Spinal cord (tissue), 10 donors: ENCODE measurements around the gene VWA1. TPM values are rescaled to one million over a fixed set of nuclear protein-coding genes. Genes with fewer than 3 reads are reported as not detected.
"Not testable (repeated sequence)": the region's sequence is repeated elsewhere in the genome, so short reads cannot be mapped to it uniquely, and the experiment has no call there.

Experiments used
- DNase-seq, 6 donors: peaks; one replicate each; pipeline versions ENCODE4 v3.0.0 to v3.0.0-alpha.2; 2013 to 2015; ENCODE audit warnings: low spot score in 6 of 6, low read depth in 4 of 6
- H3K27ac ChIP-seq: one replicate; pipeline ENCODE4 v1.5.1; 2013; ENCODE audit warnings: low read depth, low read length, control low read depth
- H3K27me3 ChIP-seq: one replicate; pipeline ENCODE4 v1.6.1; 2013; ENCODE audit warnings: low read length; ENCODE audit not compliant: control insufficient read depth, insufficient read depth
- H3K36me3 ChIP-seq: one replicate; pipeline ENCODE4 v1.6.1; 2013; ENCODE audit warnings: low read length; ENCODE audit not compliant: control insufficient read depth, insufficient read depth
- H3K4me1 ChIP-seq: one replicate; pipeline ENCODE4 v1.6.1; 2013; ENCODE audit warnings: low read length; ENCODE audit not compliant: control insufficient read depth, insufficient read depth
- H3K4me3 ChIP-seq: one replicate; pipeline ENCODE4 v1.5.1; 2013; ENCODE audit warnings: low read depth, low read length, control low read depth
- H3K9me3 ChIP-seq: one replicate; pipeline ENCODE4 v1.6.1; 2013; ENCODE audit warnings: low read length; ENCODE audit not compliant: control insufficient read depth, insufficient read depth
- WGBS: methylation state at CpG from one replicate; pipeline ENCODE4 v1.1.5; 2013; ENCODE audit warnings: missing lambda C conversion rate; ENCODE audit not compliant: insufficient coverage; 5-methylcytosine and 5-hydroxymethylcytosine counted together
- polyA plus RNA-seq, 2 donors: library from polyadenylated mRNA; unstranded; fragments of 120-200 nt; gene quantifications; one replicate each; pipeline ENCODE4 v1.2.1, GENCODE V29; 2013; ENCODE audit not compliant: insufficient read length in 2 of 2
- total RNA-seq, 2 donors: library from RNA; depleted of rRNA in 1 of 2; stranded (reverse); fragments of 120-200 nt in 1 of 2; fragments of >200 nt in 1 of 2; gene quantifications; one replicate each; pipeline versions ENCODE4 v1.2.3 to v1.2.4, GENCODE V29; 2013 to 2014
- donor health status: healthy.

Gene VWA1
- total and polyA plus RNA-seq, 4 donors, result 11.4 to 67.0 (median 43.8) TPM

- H3K9me3 ChIP-seq, H3K27ac ChIP-seq, H3K4me3 ChIP-seq, H3K27me3 ChIP-seq, DNase-seq, H3K36me3 ChIP-seq: not testable (repeated sequence)
- H3K4me1 ChIP-seq, result peaks cover 29% of the 10 kb centered on the region
- 71% methylated on average over 1 of the region's 5 CpGs for WGBS
These were observed 18.1 kb upstream of the VWA1 start for GRCh38 chr1:1417396-1417795.

- H3K9me3 ChIP-seq, H3K4me3 ChIP-seq, DNase-seq, H3K27ac ChIP-seq, H3K27me3 ChIP-seq, H3K36me3 ChIP-seq: not testable (repeated sequence)
- H3K4me1 ChIP-seq, result peaks cover 33% of the 10 kb centered on the region
- WGBS, result 78% methylated on average over 23 of the region's 25 CpGs
These were observed 17.5 kb upstream of the VWA1 start for GRCh38 chr1:1417825-1418463.

- 82% methylated on average over 19 of the region's 26 CpGs for WGBS
- Histone ChIP-seq H3K27ac (no peak overlapping the region), H3K27me3 (peaks cover 6% of the 10 kb centered on the region), H3K36me3 (peaks cover 4% of the 10 kb centered on the region), H3K4me1 (peaks cover 33% of the 10 kb centered on the region), H3K4me3 (no peak overlapping the region), H3K9me3 (no peaks in the 10 kb centered on the region)
- no peak for DNase-seq
These were observed 16.8 kb upstream of the VWA1 start for GRCh38 chr1:1418464-1419362.

- no peak overlapping the region for H3K4me3 ChIP-seq
- 85% methylated on average over 20 of the region's 21 CpGs for WGBS
- no peak for DNase-seq
- peaks cover 6% of the 10 kb centered on the region for H3K27me3 ChIP-seq
- H3K36me3 ChIP-seq, result peaks cover 4% of the 10 kb centered on the region
- no peaks in the 10 kb centered on the region for H3K9me3 ChIP-seq
- no peak overlapping the region for H3K27ac ChIP-seq
- peaks cover 33% of the 10 kb centered on the region for H3K4me1 ChIP-seq
These were observed 16.1 kb upstream of the VWA1 start for GRCh38 chr1:1419363-1419812.

- no peak overlapping the region for H3K4me3 ChIP-seq
- 17% methylated on average over 107 of the region's 112 CpGs for WGBS
- H3K27me3 ChIP-seq, result peaks cover 6% of the 10 kb centered on the region
- H3K36me3 ChIP-seq, result peaks cover 4% of the 10 kb centered on the region
- no peak for DNase-seq
- no peak overlapping the region for H3K27ac ChIP-seq
- peaks cover 33% of the 10 kb centered on the region for H3K4me1 ChIP-seq
- no peaks in the 10 kb centered on the region for H3K9me3 ChIP-seq
These were observed 15.5 kb upstream of the VWA1 start for GRCh38 chr1:1419813-1420653.

GRCh38 chr1:1420654-1421141, 14.8 kb upstream of the VWA1 start:
- WGBS, result 70% methylated on average over 10 of the region's 12 CpGs
- no peak overlapping the region for H3K27ac ChIP-seq
- no peak overlapping the region for H3K4me3 ChIP-seq
- no peak for DNase-seq
- H3K27me3 ChIP-seq, result peaks cover 6% of the 10 kb centered on the region
- no peaks in the 10 kb centered on the region for H3K9me3 ChIP-seq
- H3K36me3 ChIP-seq, result peaks cover 6% of the 10 kb centered on the region
- peaks cover 34% of the 10 kb centered on the region for H3K4me1 ChIP-seq

GRCh38 chr1:1421147-1421906, 14.2 kb upstream of the VWA1 start, which contains the start of gene ANKRD65:
Gene ANKRD65, minus strand, starts transcription at chr1:1421276. Its CDS starts 271 bp downstream, at chr1:1421005.
- Histone ChIP-seq H3K9me3 (no peaks in the 10 kb centered on the region), H3K27ac (no peak within 1 kb of the TSS), H3K4me3 (no peak within 1 kb of the TSS), H3K4me1 (peaks cover 40% of the 10 kb centered on the region), H3K36me3 (peaks cover 11% of the 10 kb centered on the region), H3K27me3 (peaks cover 6% of the 10 kb centered on the region)
- DNase-seq, result no peak
- 63% methylated on average over 14 of the region's 18 CpGs for WGBS

- peaks cover 47% of the 10 kb centered on the region for H3K4me1 ChIP-seq
- WGBS, result 73% methylated on average over 2 of the region's 7 CpGs
- DNase-seq, result no peak
- no peak overlapping the region for H3K4me3 ChIP-seq
- H3K27ac ChIP-seq, result no peak overlapping the region
- H3K27me3 ChIP-seq, result peaks cover 6% of the 10 kb centered on the region
- no peaks in the 10 kb centered on the region for H3K9me3 ChIP-seq
- peaks cover 14% of the 10 kb centered on the region for H3K36me3 ChIP-seq
These were observed 13.5 kb upstream of the VWA1 start for GRCh38 chr1:1421907-1422464.
